ENCODE results near the gene CTNND2. TPM values are rescaled to one million over a fixed set of nuclear protein-coding genes. Genes with fewer than 3 reads are reported as not detected.
A peak's percentile ranks its signal among the peaks of the same experiment; 100 is the strongest.

CTNND2 gene
- total RNA-seq, 4 donors from 2014 or later: 0.22 to 2.8 (median 0.39) TPM

DNA sequence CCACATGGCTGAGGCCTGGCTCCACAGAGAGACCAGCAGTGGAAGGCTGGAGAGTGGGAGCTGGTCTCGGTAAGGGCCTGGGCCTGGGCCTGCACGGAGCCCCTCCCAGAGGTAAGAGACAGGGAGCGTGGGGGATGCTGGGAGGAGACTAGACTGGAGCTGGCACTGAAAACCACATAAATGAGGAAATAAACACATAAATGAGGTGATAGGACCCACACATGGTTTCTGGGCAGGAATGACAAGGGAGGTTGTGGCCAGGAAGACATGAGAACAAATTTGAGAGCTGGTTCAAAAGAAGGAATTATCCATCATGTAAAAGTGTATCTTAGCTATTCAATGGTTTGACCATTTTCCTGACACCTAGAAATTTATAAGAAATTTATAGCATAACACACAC, 691.5 kb downstream of the CTNND2 start:
- intact Hi-C loops (cut with DNase I): no loop called here
- H3K4me1 ChIP-seq: no peaks in the 10 kb centered on the region
- WGBS, 2 donors: 91 to 98% methylated on average over 3 of the region's 3 CpGs
- DNase-seq: no peak
- TF ChIP-seq, protein P1, sequence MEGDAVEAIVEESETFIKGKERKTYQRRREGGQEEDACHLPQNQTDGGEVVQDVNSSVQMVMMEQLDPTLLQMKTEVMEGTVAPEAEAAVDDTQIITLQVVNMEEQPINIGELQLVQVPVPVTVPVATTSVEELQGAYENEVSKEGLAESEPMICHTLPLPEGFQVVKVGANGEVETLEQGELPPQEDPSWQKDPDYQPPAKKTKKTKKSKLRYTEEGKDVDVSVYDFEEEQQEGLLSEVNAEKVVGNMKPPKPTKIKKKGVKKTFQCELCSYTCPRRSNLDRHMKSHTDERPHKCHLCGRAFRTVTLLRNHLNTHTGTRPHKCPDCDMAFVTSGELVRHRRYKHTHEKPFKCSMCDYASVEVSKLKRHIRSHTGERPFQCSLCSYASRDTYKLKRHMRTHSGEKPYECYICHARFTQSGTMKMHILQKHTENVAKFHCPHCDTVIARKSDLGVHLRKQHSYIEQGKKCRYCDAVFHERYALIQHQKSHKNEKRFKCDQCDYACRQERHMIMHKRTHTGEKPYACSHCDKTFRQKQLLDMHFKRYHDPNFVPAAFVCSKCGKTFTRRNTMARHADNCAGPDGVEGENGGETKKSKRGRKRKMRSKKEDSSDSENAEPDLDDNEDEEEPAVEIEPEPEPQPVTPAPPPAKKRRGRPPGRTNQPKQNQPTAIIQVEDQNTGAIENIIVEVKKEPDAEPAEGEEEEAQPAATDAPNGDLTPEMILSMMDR (IDR thresholded peaks at IDR 0.05): no peak
- no peak for TF ChIP-seq POLR2A (IDR thresholded peaks at IDR 0.05)
- H3K27me3 ChIP-seq: no peaks in the 10 kb centered on the region
- H3K27ac ChIP-seq: no peak overlapping the region
- no peak overlapping the region for H3K4me3 ChIP-seq (replicated peaks in 1 of 3)
- H3K36me3 ChIP-seq: no peaks in the 10 kb centered on the region
- H3K9me3 ChIP-seq: no peaks in the 10 kb centered on the region

DNA sequence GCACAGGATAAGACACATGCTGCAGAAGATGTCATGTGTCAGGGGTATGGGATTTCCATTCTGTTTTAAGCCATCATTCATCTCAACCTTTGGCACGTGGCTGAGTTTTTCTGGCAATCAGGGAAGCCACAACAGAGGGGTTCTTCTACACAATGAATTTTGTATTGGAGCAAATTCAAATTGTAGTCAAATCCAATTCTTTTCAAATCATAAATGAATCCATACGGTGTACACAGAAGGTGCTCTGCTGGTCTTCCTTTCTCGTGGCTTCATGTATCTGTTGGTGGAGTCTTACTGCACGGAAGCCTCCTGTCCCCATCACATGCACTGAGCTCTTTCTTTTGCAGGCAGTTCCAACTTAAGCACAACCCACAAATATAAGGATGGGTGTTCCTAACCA, 706.5 kb downstream of the CTNND2 start:
- Histone ChIP-seq H3K36me3 (no peaks in the 10 kb centered on the region), H3K9me3 (no peaks in the 10 kb centered on the region), H3K4me1 (no peaks in the 10 kb centered on the region), H3K4me3 (replicated peaks in 1 of 3) (no peak overlapping the region), H3K27ac (no peak overlapping the region), H3K27me3 (no peaks in the 10 kb centered on the region)
- TF ChIP-seq, protein P1 (IDR thresholded peaks at IDR 0.05): no peak
- TF ChIP-seq POLR2A (IDR thresholded peaks at IDR 0.05): no peak
- no peak for DNase-seq
- WGBS, 2 donors: 74 to 90% methylated on average over 4 of the region's 4 CpGs
- intact Hi-C loops (cut with DNase I): no loop called here

DNA sequence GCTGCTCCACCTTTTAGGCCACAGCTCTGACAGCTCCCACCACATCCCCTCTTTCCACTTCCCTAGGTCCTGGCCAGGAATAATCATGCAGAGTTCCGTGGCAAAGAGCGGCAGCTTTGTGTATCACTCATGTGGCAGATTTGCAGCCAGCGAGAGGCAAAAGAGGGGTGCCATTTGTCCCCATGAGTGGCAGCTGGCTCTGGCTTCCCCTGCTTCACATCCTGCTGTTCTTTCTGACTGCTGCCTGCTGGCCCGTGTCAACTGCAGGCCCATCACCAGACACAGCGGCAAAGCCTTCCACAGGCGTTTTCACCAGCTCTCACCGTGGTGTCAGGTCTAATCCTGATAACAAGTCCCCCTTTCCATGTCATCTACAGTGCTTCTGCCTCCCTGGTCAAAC, 712.6 kb downstream of the CTNND2 start:
- no peak overlapping the region for H3K27ac ChIP-seq
- no peaks in the 10 kb centered on the region for H3K27me3 ChIP-seq
- no peaks in the 10 kb centered on the region for H3K36me3 ChIP-seq
- no peak for DNase-seq
- 85 to 100% methylated on average over 3 to 7 of the region's 7 CpGs for WGBS, 2 donors
- intact Hi-C loops (cut with DNase I): no loop called here
- TF ChIP-seq POLR2A (IDR thresholded peaks at IDR 0.05): no peak
- TF ChIP-seq, protein P1 (IDR thresholded peaks at IDR 0.05): no peak
- no peaks in the 10 kb centered on the region for H3K9me3 ChIP-seq
- no peak overlapping the region for H3K4me3 ChIP-seq (replicated peaks in 1 of 3)
- no peaks in the 10 kb centered on the region for H3K4me1 ChIP-seq

DNA sequence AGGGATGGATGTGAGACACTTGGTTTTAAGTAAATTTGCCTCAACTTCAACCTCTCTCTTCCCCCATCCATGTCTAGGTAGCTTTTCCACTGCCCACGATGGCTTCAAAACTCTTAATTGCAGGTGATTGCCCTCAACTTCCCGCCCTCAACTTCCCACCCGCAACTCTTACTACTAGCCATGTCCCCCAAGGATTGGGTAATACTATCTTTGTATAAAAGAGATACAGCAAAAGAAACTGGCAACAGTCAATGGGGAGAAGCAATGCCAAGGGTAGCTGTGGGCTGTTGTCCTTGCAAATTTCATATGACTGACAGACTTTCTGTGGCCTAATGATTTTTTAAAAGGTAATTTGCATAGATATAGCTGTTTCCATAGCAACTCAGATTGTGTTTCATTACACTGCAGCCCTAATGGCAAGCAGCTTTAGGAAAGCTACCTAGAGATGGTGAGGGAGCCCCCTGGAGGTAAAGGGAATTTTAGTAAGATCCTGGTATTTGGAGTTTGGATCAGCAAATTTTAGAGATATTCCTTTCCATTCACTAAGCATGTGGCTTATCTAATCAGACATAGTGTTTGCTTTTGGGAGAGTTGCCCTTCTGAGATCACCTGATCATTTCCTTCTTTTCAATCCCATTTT, 721.7 kb downstream of the CTNND2 start:
- H3K27me3 ChIP-seq: no peaks in the 10 kb centered on the region
- intact Hi-C loops (cut with DNase I): loop anchor here (5.0 kb wide), 1 partner anchor 490 kb away; no protein-coding TSS in a partner anchor
- TF ChIP-seq, protein P1 (IDR thresholded peaks at IDR 0.05): peak in 4 of 6 experiments; percentile 52 to 60 (median 52)
- no peak for TF ChIP-seq POLR2A (IDR thresholded peaks at IDR 0.05)
- no peak overlapping the region for H3K4me3 ChIP-seq (replicated peaks in 1 of 3)
- 57 to 59% methylated on average over 3 of the region's 3 CpGs for WGBS, 2 donors
- H3K4me1 ChIP-seq: no peaks in the 10 kb centered on the region
- no peak overlapping the region for H3K27ac ChIP-seq
- DNase-seq: no peak
- no peaks in the 10 kb centered on the region for H3K9me3 ChIP-seq
- H3K36me3 ChIP-seq: no peaks in the 10 kb centered on the region

DNA sequence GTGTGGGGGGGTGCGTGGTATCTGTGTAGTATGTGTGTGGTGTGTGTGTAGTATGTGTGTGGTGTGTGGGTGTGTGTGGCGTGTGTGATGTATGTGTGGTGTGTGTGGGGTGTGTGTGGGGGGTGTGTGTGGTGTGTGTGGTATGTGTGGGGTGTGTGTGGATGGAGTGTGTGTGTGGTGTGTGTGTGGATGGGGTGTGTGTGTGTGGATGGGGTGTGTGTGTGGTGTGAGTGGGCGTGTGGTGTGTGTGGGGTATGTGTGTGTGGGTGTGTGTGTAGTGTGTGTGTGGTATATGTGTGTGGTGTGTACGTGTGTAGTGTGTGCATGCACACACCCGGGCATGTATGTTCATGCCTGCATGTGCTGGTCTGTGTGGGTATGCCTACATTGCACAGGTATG, 722.3 kb downstream of the CTNND2 start:
- DNase-seq: no peak
- no peak overlapping the region for H3K4me3 ChIP-seq (replicated peaks in 1 of 3)
- H3K27me3 ChIP-seq: no peaks in the 10 kb centered on the region
- 83 to 89% methylated on average over 5 of the region's 5 CpGs for WGBS, 2 donors
- H3K4me1 ChIP-seq: no peaks in the 10 kb centered on the region
- no peak overlapping the region for H3K27ac ChIP-seq
- H3K9me3 ChIP-seq: no peaks in the 10 kb centered on the region
- TF ChIP-seq, protein P1 (IDR thresholded peaks at IDR 0.05): no peak
- TF ChIP-seq POLR2A (IDR thresholded peaks at IDR 0.05): no peak
- intact Hi-C loops (cut with DNase I): loop anchor here (5.0 kb wide), 1 partner anchor 490 kb away; no protein-coding TSS in a partner anchor
- H3K36me3 ChIP-seq: no peaks in the 10 kb centered on the region

Data from thyroid gland (tissue), 4 donors.